Panc1 (cell line): ENCODE results near the gene NOP10. TPM values are rescaled to one million over a fixed set of nuclear protein-coding genes. Genes with fewer than 3 reads are reported as not detected.
"Not testable (repeated sequence)": the region's sequence is repeated elsewhere in the genome, so short reads cannot be mapped to it uniquely, and the experiment has no call there.

Source experiments
- ATAC-seq: fragments of 200-7000 bp; cut with Tn5 transposase; 2 replicates; pipeline ENCODE4 v1.9.1; 2020; ENCODE audit warnings: mild to moderate bottlenecking, moderate library complexity
- BruUV-seq: library from RNA; stranded (reverse); fragments of 400-500 nt; replicated peaks from 2 replicates; lab custom pipeline; 2021; lab: Mats Ljungman, UMichigan
- CTCF ChIA-PET: fragments of 300-600 bp; sonication (Branson Sonifier 250); formaldehyde crosslinking; loops from one replicate; lab custom pipeline; 2022; ENCODE audit warnings: antibody characterized with exemption; lab: Charles Lee
- POLR2A ChIA-PET: fragments of 300-600 bp; sonication (Branson Sonifier 250); formaldehyde crosslinking; loops from one replicate; lab custom pipeline; 2022; ENCODE audit warnings: antibody characterized with exemption; lab: Charles Lee
- DNase-seq: peaks from one replicate; pipeline ENCODE4 v3.0.0-alpha.2; 2010; ENCODE audit warnings: low read depth, low spot score
- H3K27ac ChIP-seq: 2 replicates; pipeline ENCODE4 v1.5.1; 2011; ENCODE audit warnings: mild to moderate bottlenecking, low read length, inconsistent platforms
- H3K27me3 ChIP-seq: fragments of 200-500 bp; sonication (Bioruptor generic); 2 replicates; pipeline ENCODE4 v1.6.0; 2014; ENCODE audit warnings: low read length, inconsistent platforms; ENCODE audit not compliant: control insufficient read depth, insufficient read depth
- H3K36me3 ChIP-seq: fragments of 200-500 bp; sonication (Bioruptor generic); 2 replicates; pipeline ENCODE4 v1.5.1; 2014; ENCODE audit warnings: inconsistent platforms, mild to moderate bottlenecking, low read length, moderate library complexity; ENCODE audit not compliant: control insufficient read depth, insufficient read depth
- H3K4me1 ChIP-seq: 2 replicates; pipeline ENCODE4 v1.5.1; 2011; ENCODE audit warnings: inconsistent platforms, mild to moderate bottlenecking, low read length, moderate library complexity; ENCODE audit not compliant: control insufficient read depth, insufficient read depth
- H3K4me3 ChIP-seq, 2 experiments: 2 replicates each; pipeline ENCODE4 v1.5.1; 2011 to 2012; ENCODE audit warnings: low read depth in 2 of 2, low read length in 2 of 2, mild to moderate bottlenecking in 2 of 2, inconsistent platforms in 1 of 2, moderate library complexity in 1 of 2
- H3K9me3 ChIP-seq: fragments of 200-500 bp; sonication (Bioruptor generic); 2 replicates; pipeline ENCODE4 v1.5.1; 2014; ENCODE audit warnings: low read depth, mild to moderate bottlenecking, inconsistent platforms, low read length, moderate library complexity; ENCODE audit not compliant: control insufficient read depth, insufficient read depth
- POLR2AphosphoS5 ChIP-seq: IDR thresholded peaks from 2 replicates; pipeline ENCODE4 v1.6.1; 2012; ENCODE audit warnings: mild to moderate bottlenecking, low read depth, low read length, moderate library complexity
- SIN3A ChIP-seq: IDR thresholded peaks from 2 replicates; pipeline ENCODE4 v1.6.1; 2012; ENCODE audit warnings: low read depth, mild to moderate bottlenecking, low read length, moderate library complexity, borderline replicate concordance; ENCODE audit not compliant: insufficient read depth
- TCF7L2 ChIP-seq: IDR thresholded peaks from 2 replicates; pipeline ENCODE4 v1.6.1; 2011; ENCODE audit warnings: mild to moderate bottlenecking, low read depth, low read length, inconsistent platforms
- in situ Hi-C: cut with HindIII; loops from 2 replicates; pipeline ENCODE4 v1.10.0; 2016; ENCODE audit warnings: low sequenced_read_pairs, low pct_unique_long_range_greater_than_20kb
- intact Hi-C: fragments of 100-400 bp; cut with micrococcal nuclease; formaldehyde crosslinking; loops from one replicate; pipeline ENCODE4 v1.10.0; 2022; ENCODE audit not compliant: unreplicated experiment
- total RNA-seq: library from RNA; stranded (reverse); gene quantifications from one replicate; pipeline ENCODE4 v1.2.1, GENCODE V29; 2021; ENCODE audit not compliant: unreplicated experiment
- TF ChIP-seq, protein P1 (sequence below): fragments of 450-650 bp; IDR thresholded peaks from 2 replicates; pipeline ENCODE4 v1.5.1; 2017; ENCODE audit warnings: mild to moderate bottlenecking
- TF ChIP-seq, protein P2 (sequence below), 2 experiments: IDR thresholded peaks; 2 replicates each; pipeline ENCODE4 v1.6.1; 2011 to 2012; ENCODE audit warnings: low read depth in 2 of 2, control low read depth in 1 of 2, low read length in 1 of 2, mild to moderate bottlenecking in 1 of 2, moderate library complexity in 1 of 2; ENCODE audit not compliant: insufficient read depth in 1 of 2

NOP10 gene
- total RNA-seq, 1 experiment from 2014 or later = 306 TPM

DNA sequence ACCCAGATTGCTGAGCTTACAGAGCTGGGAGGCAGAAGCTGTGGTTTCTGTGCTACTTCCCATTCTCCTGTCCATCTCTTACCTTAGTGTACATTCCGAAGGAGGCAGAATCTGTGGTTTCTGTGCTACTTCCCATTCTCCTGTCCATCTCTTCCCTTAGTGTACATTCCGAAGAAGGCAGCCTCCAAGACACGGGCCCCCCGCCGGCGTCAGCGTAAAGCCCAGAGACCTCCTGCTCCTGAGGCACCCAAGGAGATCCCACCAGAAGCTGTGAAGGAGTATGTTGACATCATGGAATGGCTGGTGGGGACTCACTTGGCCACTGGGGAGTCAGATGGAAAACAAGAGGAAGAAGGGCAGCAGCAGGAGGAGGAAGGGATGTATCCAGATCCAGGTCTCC, 11.3 kb upstream of the NOP10 start:
- in situ Hi-C loops = no loop called here
- Histone ChIP-seq H3K27me3 (no peaks in the 10 kb centered on the region), H3K36me3 (no peaks in the 10 kb centered on the region), H3K9me3 (no peaks in the 10 kb centered on the region), H3K27ac (no peak overlapping the region), H3K4me1 (no peaks in the 10 kb centered on the region), H3K4me3 (no peak overlapping the region)
- no TSS peak for BruUV-seq
- intact Hi-C loops = no loop called here
- no peak for ATAC-seq
- no peak for DNase-seq
- CTCF ChIA-PET = interaction anchor here (0.8 kb wide), 1 partner anchor 12 kb away, joined by 11 read pairs; the partner anchor contains the start of genes NOP10 and NUTM1
- POLR2A ChIA-PET = interaction anchor here (0.6 kb wide), 1 partner anchor 10 kb away, joined by 5 read pairs; no protein-coding TSS in a partner anchor
- TF ChIP-seq TCF7L2 = no peak
- TF ChIP-seq POLR2AphosphoS5 = no peak
- no peak for TF ChIP-seq SIN3A
- TF ChIP-seq, protein P1, sequence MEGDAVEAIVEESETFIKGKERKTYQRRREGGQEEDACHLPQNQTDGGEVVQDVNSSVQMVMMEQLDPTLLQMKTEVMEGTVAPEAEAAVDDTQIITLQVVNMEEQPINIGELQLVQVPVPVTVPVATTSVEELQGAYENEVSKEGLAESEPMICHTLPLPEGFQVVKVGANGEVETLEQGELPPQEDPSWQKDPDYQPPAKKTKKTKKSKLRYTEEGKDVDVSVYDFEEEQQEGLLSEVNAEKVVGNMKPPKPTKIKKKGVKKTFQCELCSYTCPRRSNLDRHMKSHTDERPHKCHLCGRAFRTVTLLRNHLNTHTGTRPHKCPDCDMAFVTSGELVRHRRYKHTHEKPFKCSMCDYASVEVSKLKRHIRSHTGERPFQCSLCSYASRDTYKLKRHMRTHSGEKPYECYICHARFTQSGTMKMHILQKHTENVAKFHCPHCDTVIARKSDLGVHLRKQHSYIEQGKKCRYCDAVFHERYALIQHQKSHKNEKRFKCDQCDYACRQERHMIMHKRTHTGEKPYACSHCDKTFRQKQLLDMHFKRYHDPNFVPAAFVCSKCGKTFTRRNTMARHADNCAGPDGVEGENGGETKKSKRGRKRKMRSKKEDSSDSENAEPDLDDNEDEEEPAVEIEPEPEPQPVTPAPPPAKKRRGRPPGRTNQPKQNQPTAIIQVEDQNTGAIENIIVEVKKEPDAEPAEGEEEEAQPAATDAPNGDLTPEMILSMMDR = no peak
- TF ChIP-seq, protein P2, sequence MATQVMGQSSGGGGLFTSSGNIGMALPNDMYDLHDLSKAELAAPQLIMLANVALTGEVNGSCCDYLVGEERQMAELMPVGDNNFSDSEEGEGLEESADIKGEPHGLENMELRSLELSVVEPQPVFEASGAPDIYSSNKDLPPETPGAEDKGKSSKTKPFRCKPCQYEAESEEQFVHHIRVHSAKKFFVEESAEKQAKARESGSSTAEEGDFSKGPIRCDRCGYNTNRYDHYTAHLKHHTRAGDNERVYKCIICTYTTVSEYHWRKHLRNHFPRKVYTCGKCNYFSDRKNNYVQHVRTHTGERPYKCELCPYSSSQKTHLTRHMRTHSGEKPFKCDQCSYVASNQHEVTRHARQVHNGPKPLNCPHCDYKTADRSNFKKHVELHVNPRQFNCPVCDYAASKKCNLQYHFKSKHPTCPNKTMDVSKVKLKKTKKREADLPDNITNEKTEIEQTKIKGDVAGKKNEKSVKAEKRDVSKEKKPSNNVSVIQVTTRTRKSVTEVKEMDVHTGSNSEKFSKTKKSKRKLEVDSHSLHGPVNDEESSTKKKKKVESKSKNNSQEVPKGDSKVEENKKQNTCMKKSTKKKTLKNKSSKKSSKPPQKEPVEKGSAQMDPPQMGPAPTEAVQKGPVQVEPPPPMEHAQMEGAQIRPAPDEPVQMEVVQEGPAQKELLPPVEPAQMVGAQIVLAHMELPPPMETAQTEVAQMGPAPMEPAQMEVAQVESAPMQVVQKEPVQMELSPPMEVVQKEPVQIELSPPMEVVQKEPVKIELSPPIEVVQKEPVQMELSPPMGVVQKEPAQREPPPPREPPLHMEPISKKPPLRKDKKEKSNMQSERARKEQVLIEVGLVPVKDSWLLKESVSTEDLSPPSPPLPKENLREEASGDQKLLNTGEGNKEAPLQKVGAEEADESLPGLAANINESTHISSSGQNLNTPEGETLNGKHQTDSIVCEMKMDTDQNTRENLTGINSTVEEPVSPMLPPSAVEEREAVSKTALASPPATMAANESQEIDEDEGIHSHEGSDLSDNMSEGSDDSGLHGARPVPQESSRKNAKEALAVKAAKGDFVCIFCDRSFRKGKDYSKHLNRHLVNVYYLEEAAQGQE (IDR thresholded peaks at IDR 0.05; ENCODE audit: insufficient read depth in 1 of 2, low read depth in 2 of 2, low read length in 1 of 2) = no peak

DNA sequence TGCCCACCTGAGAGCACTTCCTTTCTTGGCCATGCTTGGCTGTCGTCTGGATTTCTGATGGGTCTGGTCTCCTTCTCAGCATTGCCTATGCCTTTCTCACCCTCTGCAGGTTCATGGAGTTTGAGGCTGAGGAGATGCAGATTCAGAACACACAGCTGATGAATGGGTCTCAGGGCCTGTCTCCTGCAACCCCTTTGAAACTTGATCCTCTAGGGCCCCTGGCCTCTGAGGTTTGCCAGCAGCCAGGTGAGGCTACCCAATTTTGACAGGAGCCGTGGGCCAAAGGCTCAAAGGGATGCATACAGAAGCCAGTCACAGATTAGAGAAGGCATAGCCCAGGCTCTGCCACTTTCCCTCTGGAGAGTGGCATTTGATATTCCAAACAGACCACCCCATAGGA, 10.7 kb upstream of the NOP10 start:
- no TSS peak for BruUV-seq
- TF ChIP-seq POLR2AphosphoS5 = no peak
- TF ChIP-seq, protein P1 = no peak
- no peaks in the 10 kb centered on the region for H3K9me3 ChIP-seq
- POLR2A ChIA-PET = interaction anchor here (0.6 kb wide), 1 partner anchor 10 kb away, joined by 5 read pairs; no protein-coding TSS in a partner anchor
- DNase-seq = no peak
- H3K27me3 ChIP-seq = no peaks in the 10 kb centered on the region
- H3K4me1 ChIP-seq = no peaks in the 10 kb centered on the region
- intact Hi-C loops = no loop called here
- H3K4me3 ChIP-seq = no peak overlapping the region
- in situ Hi-C loops = no loop called here
- ATAC-seq = no peak
- H3K27ac ChIP-seq = no peak overlapping the region
- H3K36me3 ChIP-seq = no peaks in the 10 kb centered on the region
- CTCF ChIA-PET = no interaction called here

DNA sequence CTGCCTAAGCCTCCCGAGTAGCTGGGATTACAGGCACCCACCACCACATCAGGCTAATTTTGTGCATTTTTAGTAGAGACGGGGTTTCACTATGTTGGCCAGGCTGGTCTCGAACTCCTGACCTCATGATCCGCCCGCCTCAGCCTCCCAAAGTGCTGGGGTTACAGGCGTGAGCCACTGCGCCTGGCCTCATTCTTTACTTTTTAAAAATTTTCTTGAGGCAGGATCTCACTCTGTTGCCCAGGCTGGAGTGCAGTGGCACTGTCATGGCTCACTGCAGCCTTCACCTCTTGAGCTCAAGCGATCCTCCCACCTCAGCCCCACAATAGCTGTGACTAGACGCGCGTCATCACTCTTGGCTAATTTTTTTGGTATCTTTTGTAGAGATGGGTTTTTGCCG, 10.1 kb upstream of the NOP10 start:
- H3K27me3 ChIP-seq, H3K4me3 ChIP-seq, H3K9me3 ChIP-seq, DNase-seq, H3K27ac ChIP-seq, H3K4me1 ChIP-seq, BruUV-seq, intact Hi-C loops, POLR2A ChIA-PET, H3K36me3 ChIP-seq, CTCF ChIA-PET, ATAC-seq, in situ Hi-C loops: not testable (repeated sequence)
